Measurements from ENCODE around the gene GALNT17. TPM values are rescaled to one million over a fixed set of nuclear protein-coding genes. Genes with fewer than 3 reads are reported as not detected.

The GALNT17 gene
- total RNA-seq, 5 donors from 2014 or later (not counting 1 experiment from before 2014, with no cell fraction given): 0.09 to 0.20 TPM; not detected in 3

DNA sequence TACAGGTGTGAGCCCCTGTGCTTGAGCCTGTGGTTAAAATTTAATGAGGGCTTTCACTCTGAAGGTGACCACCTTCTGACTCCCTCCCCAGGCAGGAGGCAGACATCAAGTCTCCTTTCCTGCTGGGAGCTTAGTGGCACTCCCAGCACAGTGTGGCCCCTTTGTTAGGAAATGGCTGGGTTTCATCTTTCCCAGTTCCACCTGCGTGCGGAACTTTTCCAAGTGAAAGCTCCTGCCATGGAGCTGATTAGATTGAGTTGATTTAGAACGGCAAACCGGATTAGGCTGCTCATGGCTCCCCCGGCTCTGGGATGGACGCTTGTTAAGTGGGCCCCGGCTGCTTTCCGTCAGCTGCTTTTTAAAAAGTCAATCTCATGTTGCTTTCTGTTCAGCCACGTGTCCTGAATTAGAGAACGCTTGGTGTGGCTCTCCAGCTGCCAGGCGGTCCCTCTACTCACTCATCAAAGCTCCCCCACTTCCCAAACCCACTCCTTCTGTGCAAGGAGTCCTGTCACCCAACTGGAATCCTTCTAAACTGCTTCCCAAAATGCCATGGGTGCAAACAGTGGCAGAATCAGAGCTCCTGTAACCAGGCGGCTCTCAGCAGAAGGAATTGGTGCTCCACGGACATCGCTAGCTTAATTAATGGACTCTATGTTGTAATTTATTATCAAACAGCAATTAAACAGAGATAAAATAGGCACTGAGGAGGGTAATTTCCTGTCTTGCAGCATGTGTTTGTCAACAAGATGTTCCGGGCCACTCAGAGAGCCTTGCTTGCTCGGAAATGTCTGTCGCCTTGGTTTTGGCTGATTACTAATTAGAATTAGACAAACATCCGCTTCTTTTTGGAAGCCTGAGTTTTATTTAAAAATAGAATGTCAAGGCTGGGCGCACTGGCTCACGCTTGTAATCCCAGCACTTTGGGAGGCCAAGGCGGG is 551.2 kb downstream of the GALNT17 start:
- no peaks in the 10 kb centered on the region for H3K36me3 ChIP-seq (ENCODE audit: control insufficient read depth in 2 of 2, extremely low read depth in 1 of 2, insufficient read depth in 1 of 2, low read length in 1 of 2)
- H3K9me3 Mint-ChIP-seq: no peaks in the 10 kb centered on the region
- DNase-seq (no peak), ATAC-seq (replicated peaks in 1 of 4) (no peak)
- no peak overlapping the region for H3K4me3 ChIP-seq (ENCODE audit: control insufficient read depth in 1 of 2, extremely low read depth in 1 of 2, low read length in 1 of 2)
- no peaks in the 10 kb centered on the region for H3K4me1 Mint-ChIP-seq
- H3K4me3 Mint-ChIP-seq: no peak overlapping the region
- no peaks in the 10 kb centered on the region for H3K9me3 ChIP-seq
- H3K27me3 ChIP-seq (replicated peaks in 1 of 2; ENCODE audit: control insufficient read depth in 2 of 2, extremely low read depth in 1 of 2, insufficient read depth in 2 of 2, low read length in 1 of 2): peaks cover 0 to 11% of the 10 kb centered on the region in 2 experiments
- no peaks in the 10 kb centered on the region for H3K27me3 Mint-ChIP-seq
- no peak overlapping the region for H3K27ac ChIP-seq (ENCODE audit: low read length)
- H3K27ac Mint-ChIP-seq: no peak overlapping the region
- no peaks in the 10 kb centered on the region for H3K4me1 ChIP-seq (ENCODE audit: control insufficient read depth in 1 of 2, extremely low read depth in 1 of 2, insufficient read depth in 2 of 2, low read length in 2 of 2)
- 39% methylated on average over 17 of the region's 21 CpGs for WGBS (ENCODE audit: insufficient coverage)
- CTCF ChIA-PET: interaction anchor here in 1 of 2 donors (0.6 kb wide), 1 partner anchor 9 kb away, joined by 3 read pairs; no protein-coding TSS in a partner anchor
- POLR2A ChIA-PET: no interaction called here
- H3K36me3 Mint-ChIP-seq: no peaks in the 10 kb centered on the region

DNA sequence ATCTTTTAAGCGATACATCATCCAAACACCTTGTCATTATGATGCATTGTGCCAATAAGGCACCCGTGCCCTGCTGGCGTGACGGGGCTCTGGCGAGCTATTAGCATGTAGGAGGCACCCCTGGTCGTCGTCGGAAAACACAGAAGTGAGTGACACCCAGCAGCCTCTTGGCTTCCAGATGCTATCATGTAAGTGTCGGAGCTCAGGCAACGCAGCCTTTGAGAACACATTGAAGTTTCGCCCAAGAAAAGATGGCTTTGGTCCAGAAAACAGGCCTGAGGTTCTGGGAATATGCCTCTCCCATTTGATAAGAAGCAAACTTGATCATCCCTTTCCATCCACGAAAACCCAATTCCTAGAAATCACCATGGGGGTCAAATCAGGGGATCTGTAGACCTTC is 555.3 kb downstream of the GALNT17 start:
- ChIA-PET CTCF (no interaction called here), POLR2A (no interaction called here)
- Mint-ChIP-seq H3K9me3 (peaks cover 0 to 6% (median 0%) of the 10 kb centered on the region in 3 donors), H3K4me1 (no peaks in the 10 kb centered on the region), H3K36me3 (no peaks in the 10 kb centered on the region), H3K4me3 (no peak overlapping the region), H3K27me3 (no peaks in the 10 kb centered on the region), H3K27ac (no peak overlapping the region)
- ATAC-seq (replicated peaks in 1 of 4): no peak
- no peaks in the 10 kb centered on the region for H3K4me1 ChIP-seq (ENCODE audit: control insufficient read depth in 1 of 2, extremely low read depth in 1 of 2, insufficient read depth in 2 of 2, low read length in 2 of 2)
- no peak overlapping the region for H3K27ac ChIP-seq (ENCODE audit: low read length)
- H3K27me3 ChIP-seq (replicated peaks in 1 of 2; ENCODE audit: control insufficient read depth in 2 of 2, extremely low read depth in 1 of 2, insufficient read depth in 2 of 2, low read length in 1 of 2): peaks cover 0 to 11% of the 10 kb centered on the region in 2 experiments
- no peaks in the 10 kb centered on the region for H3K36me3 ChIP-seq (ENCODE audit: control insufficient read depth in 2 of 2, extremely low read depth in 1 of 2, insufficient read depth in 1 of 2, low read length in 1 of 2)
- no peaks in the 10 kb centered on the region for H3K9me3 ChIP-seq
- no peak overlapping the region for H3K4me3 ChIP-seq (ENCODE audit: control insufficient read depth in 1 of 2, extremely low read depth in 1 of 2, low read length in 1 of 2)
- no peak for DNase-seq
- 88% methylated on average over 11 of the region's 12 CpGs for WGBS (ENCODE audit: insufficient coverage)

DNA sequence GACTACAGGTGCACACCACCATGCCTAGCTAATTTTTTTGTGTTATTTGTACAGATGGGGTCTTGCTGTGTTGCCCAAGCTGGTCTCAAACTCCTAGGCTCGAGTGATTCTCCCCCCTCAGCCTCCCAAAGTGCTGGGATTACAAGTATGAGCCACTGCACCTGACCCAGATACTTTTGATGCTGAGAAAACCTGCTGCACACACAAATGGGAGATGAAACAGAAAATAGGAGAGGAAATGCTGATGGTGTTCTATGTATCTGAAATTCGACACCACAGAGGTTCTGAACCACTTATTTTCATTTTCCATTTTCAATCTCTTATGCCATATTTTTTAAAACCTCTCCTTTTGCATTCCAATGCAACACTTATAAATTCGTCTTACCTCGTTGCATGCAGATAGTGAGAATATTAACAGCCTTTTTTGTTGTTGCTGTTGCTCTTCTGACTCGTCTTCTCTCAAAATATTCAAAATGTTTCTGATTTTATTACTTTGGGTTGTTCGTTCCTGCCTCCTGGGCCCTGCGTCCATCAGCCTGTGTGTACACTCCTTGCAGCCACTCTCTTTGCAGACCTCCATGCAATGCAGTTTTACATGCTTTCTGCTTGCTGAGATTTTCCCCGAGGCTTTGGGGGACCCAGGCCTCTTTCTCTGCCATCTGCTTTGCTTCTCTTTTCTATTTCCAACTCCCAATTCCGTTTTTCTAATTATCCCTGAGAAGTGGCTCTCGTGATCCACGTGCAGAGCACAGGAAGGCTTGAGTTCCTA is 556.1 kb downstream of the GALNT17 start:
- POLR2A ChIA-PET: no interaction called here

DNA sequence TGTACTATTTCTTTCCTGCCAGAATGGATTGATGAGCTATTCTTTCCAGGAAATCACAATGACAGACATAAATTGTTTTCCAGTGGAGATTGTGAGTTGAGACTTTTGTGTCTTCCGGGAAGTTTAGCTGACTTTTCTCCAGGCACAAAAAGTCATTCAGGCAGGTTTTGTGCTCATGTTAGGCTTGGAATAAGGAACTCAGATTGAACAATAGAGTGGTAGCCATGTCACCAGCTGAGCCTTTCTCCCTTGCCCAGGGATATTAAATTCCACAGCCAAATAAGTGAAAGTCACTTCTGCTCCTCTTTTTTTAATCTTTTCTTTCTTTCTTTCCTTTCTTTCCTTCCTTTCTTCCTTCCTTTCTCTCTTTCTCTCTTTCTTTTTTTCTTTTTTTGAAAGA is 559.6 kb downstream of the GALNT17 start:
- POLR2A ChIA-PET: no interaction called here
- Mint-ChIP-seq H3K27ac (no peak overlapping the region), H3K4me3 (no peak overlapping the region), H3K27me3 (peaks cover 0 to 4% of the 10 kb centered on the region in 2 donors), H3K9me3 (peaks cover 0 to 9% (median 0%) of the 10 kb centered on the region in 3 donors), H3K36me3 (no peaks in the 10 kb centered on the region), H3K4me1 (no peaks in the 10 kb centered on the region)
- H3K4me1 ChIP-seq (ENCODE audit: control insufficient read depth in 1 of 2, extremely low read depth in 1 of 2, insufficient read depth in 2 of 2, low read length in 2 of 2): no peaks in the 10 kb centered on the region
- H3K36me3 ChIP-seq (ENCODE audit: control insufficient read depth in 2 of 2, extremely low read depth in 1 of 2, insufficient read depth in 1 of 2, low read length in 1 of 2): no peaks in the 10 kb centered on the region
- DNase-seq (no peak), ATAC-seq (replicated peaks in 1 of 4) (no peak)
- CTCF ChIA-PET: interaction anchor here in 1 of 2 donors (0.6 kb wide), 1 partner anchor 8 kb away, joined by 3 read pairs; no protein-coding TSS in a partner anchor
- 70% methylated on average over 1 of the region's 1 CpG for WGBS (ENCODE audit: insufficient coverage)
- H3K27ac ChIP-seq (ENCODE audit: low read length): no peak overlapping the region
- H3K9me3 ChIP-seq: no peaks in the 10 kb centered on the region
- peaks cover 0 to 8% of the 10 kb centered on the region in 2 experiments for H3K27me3 ChIP-seq (replicated peaks in 1 of 2; ENCODE audit: control insufficient read depth in 2 of 2, extremely low read depth in 1 of 2, insufficient read depth in 2 of 2, low read length in 1 of 2)
- no peak overlapping the region for H3K4me3 ChIP-seq (ENCODE audit: control insufficient read depth in 1 of 2, extremely low read depth in 1 of 2, low read length in 1 of 2)

More for the DNA sequence above, 556.1 kb downstream of the GALNT17 start:
- 69% methylated on average over 4 of the region's 11 CpGs for WGBS (ENCODE audit: insufficient coverage)
- H3K27me3 Mint-ChIP-seq: no peaks in the 10 kb centered on the region
- peaks cover 0 to 10% of the 10 kb centered on the region in 2 experiments for H3K27me3 ChIP-seq (replicated peaks in 1 of 2; ENCODE audit: control insufficient read depth in 2 of 2, extremely low read depth in 1 of 2, insufficient read depth in 2 of 2, low read length in 1 of 2)
- H3K9me3 ChIP-seq: no peaks in the 10 kb centered on the region
- no peak overlapping the region for H3K27ac ChIP-seq (ENCODE audit: low read length)
- H3K4me3 Mint-ChIP-seq: no peak overlapping the region
- no peaks in the 10 kb centered on the region for H3K36me3 Mint-ChIP-seq
- no peak overlapping the region for H3K4me3 ChIP-seq (ENCODE audit: control insufficient read depth in 1 of 2, extremely low read depth in 1 of 2, low read length in 1 of 2)
- CTCF ChIA-PET: no interaction called here
- no peak overlapping the region for H3K27ac Mint-ChIP-seq
- no peaks in the 10 kb centered on the region for H3K4me1 Mint-ChIP-seq
- H3K36me3 ChIP-seq (ENCODE audit: control insufficient read depth in 2 of 2, extremely low read depth in 1 of 2, insufficient read depth in 1 of 2, low read length in 1 of 2): no peaks in the 10 kb centered on the region
- ATAC-seq (replicated peaks in 1 of 4) (no peak), DNase-seq (no peak)
- no peaks in the 10 kb centered on the region for H3K4me1 ChIP-seq (ENCODE audit: control insufficient read depth in 1 of 2, extremely low read depth in 1 of 2, insufficient read depth in 2 of 2, low read length in 2 of 2)
- peaks cover 0 to 6% (median 0%) of the 10 kb centered on the region in 3 donors for H3K9me3 Mint-ChIP-seq

DNA sequence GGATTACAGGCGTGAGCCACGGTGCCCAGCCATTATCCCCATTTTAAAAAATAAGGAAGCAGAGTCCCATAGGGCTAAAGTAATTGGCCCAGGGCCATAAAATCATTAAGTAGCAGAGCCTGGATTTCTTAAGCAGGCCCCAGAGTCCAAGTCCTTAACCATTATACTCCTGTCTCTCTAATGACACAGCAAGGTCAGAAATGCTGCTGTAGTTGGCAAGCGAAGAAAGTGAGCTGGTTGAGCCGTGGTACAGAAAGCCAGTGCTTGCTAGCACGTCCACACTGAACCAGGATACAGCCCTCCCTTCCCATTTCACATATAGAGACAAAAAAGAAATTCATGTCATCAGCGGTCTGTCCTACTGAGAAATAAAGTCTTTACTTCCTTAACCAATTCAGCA is 562.7 kb downstream of the GALNT17 start:
- Mint-ChIP-seq H3K27ac (no peak overlapping the region), H3K36me3 (no peaks in the 10 kb centered on the region), H3K27me3 (peaks cover 0 to 4% of the 10 kb centered on the region in 2 donors), H3K4me3 (no peak overlapping the region), H3K4me1 (no peaks in the 10 kb centered on the region), H3K9me3 (peaks cover 5 to 16% (median 16%) of the 10 kb centered on the region in 3 donors)
- Histone ChIP-seq H3K4me1 (ENCODE audit: control insufficient read depth in 1 of 2, extremely low read depth in 1 of 2, insufficient read depth in 2 of 2, low read length in 2 of 2) (no peaks in the 10 kb centered on the region), H3K27me3 (replicated peaks in 1 of 2; ENCODE audit: control insufficient read depth in 2 of 2, extremely low read depth in 1 of 2, insufficient read depth in 2 of 2, low read length in 1 of 2) (peaks cover 0 to 5% of the 10 kb centered on the region in 2 experiments), H3K36me3 (ENCODE audit: control insufficient read depth in 2 of 2, extremely low read depth in 1 of 2, insufficient read depth in 1 of 2, low read length in 1 of 2) (no peaks in the 10 kb centered on the region), H3K4me3 (ENCODE audit: control insufficient read depth in 1 of 2, extremely low read depth in 1 of 2, low read length in 1 of 2) (no peak overlapping the region), H3K27ac (ENCODE audit: low read length) (no peak overlapping the region), H3K9me3 (no peaks in the 10 kb centered on the region)
- POLR2A ChIA-PET: no interaction called here
- no peak for DNase-seq
- ATAC-seq (replicated peaks in 1 of 4): no peak
- 80% methylated on average over 1 of the region's 6 CpGs for WGBS (ENCODE audit: insufficient coverage)
- CTCF ChIA-PET: no interaction called here

DNA sequence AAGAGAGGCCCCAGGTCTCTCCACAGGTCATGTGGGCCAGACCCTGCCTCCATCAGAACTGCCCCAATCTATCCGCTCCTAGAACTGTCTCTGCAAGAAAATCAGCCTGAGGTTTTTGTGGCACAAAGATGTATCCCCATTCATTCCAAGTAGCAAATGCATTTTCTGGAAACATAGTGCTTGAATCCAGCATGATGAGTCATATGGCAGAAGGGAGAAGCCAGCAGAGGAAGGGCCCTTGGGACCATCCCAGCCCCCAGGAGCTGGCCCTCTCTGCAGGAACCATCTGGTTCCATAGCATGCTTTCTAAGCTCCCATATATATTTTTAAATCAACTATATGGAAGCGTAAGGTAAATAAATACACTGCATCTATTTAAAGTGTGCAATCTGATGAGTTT is 563.2 kb downstream of the GALNT17 start:
- Histone ChIP-seq H3K9me3 (no peaks in the 10 kb centered on the region), H3K27ac (ENCODE audit: low read length) (no peak overlapping the region), H3K4me1 (ENCODE audit: control insufficient read depth in 1 of 2, extremely low read depth in 1 of 2, insufficient read depth in 2 of 2, low read length in 2 of 2) (no peaks in the 10 kb centered on the region), H3K4me3 (ENCODE audit: control insufficient read depth in 1 of 2, extremely low read depth in 1 of 2, low read length in 1 of 2) (no peak overlapping the region), H3K36me3 (ENCODE audit: control insufficient read depth in 2 of 2, extremely low read depth in 1 of 2, insufficient read depth in 1 of 2, low read length in 1 of 2) (no peaks in the 10 kb centered on the region), H3K27me3 (replicated peaks in 1 of 2; ENCODE audit: control insufficient read depth in 2 of 2, extremely low read depth in 1 of 2, insufficient read depth in 2 of 2, low read length in 1 of 2) (peaks cover 0 to 5% of the 10 kb centered on the region in 2 experiments)
- no peak for DNase-seq
- WGBS (ENCODE audit: insufficient coverage): no CpG with 5 or more reads among the region's 2 CpGs
- CTCF ChIA-PET: no interaction called here
- H3K9me3 Mint-ChIP-seq: peaks cover 7 to 16% (median 16%) of the 10 kb centered on the region in 3 donors
- H3K27me3 Mint-ChIP-seq: peaks cover 0 to 4% of the 10 kb centered on the region in 2 donors
- POLR2A ChIA-PET: no interaction called here
- H3K36me3 Mint-ChIP-seq: no peaks in the 10 kb centered on the region
- H3K4me3 Mint-ChIP-seq: no peak overlapping the region
- no peak for ATAC-seq (replicated peaks in 1 of 4)
- no peak overlapping the region for H3K27ac Mint-ChIP-seq
- H3K4me1 Mint-ChIP-seq: no peaks in the 10 kb centered on the region
